K562 (cell line): ENCODE measurements around the gene IL1RL2. TPM values are rescaled to one million over a fixed set of nuclear protein-coding genes. Genes with fewer than 3 reads are reported as not detected.

Source experiments
- CBX8 ChIP-seq: fragments of 200-600 bp; sonication (generic); IDR thresholded peaks from 2 replicates; pipeline ENCODE4 v1.6.1; 2012; ENCODE audit warnings: borderline replicate concordance, mixed run types, low read depth, mild to moderate bottlenecking, moderate library complexity, mixed read lengths, low read length, control low read depth, inconsistent platforms; ENCODE audit not compliant: poor library complexity, severe bottlenecking; ENCODE audit errors: extremely low read depth
- FOXA1 ChIP-seq: fragments of 450-650 bp; IDR thresholded peaks from 2 replicates; pipeline ENCODE4 v1.6.1; 2016; ENCODE audit warnings: mild to moderate bottlenecking, borderline replicate concordance
- FOXO4 ChIP-seq: fragments of 450-650 bp; formaldehyde crosslinking; IDR thresholded peaks from 2 replicates; pipeline ENCODE4 v1.4.0; 2020; ENCODE audit warnings: mild to moderate bottlenecking, moderate library complexity
- GTF2B ChIP-seq: IDR thresholded peaks from 2 replicates; pipeline ENCODE4 v1.6.1; 2011; ENCODE audit not compliant: insufficient read length; ENCODE audit errors: extremely low read depth
- MLLT1 ChIP-seq, 2 experiments: fragments of 450-650 bp; IDR thresholded peaks; 2 replicates each; pipeline ENCODE4 v1.6.1; 2016
- SREBF2 ChIP-seq: sonication (generic); formaldehyde crosslinking; IDR thresholded peaks from 2 replicates; pipeline ENCODE4 v1.4.0; 2020; ENCODE audit warnings: mild to moderate bottlenecking, missing genetic modification reagents
- TEAD2 ChIP-seq: fragments of 450-650 bp; IDR thresholded peaks from 2 replicates; pipeline ENCODE4 v1.6.1; 2016; ENCODE audit warnings: missing genetic modification characterization, control low read depth, missing compliant biosample characterization
- polyA plus RNA-seq, 8 experiments: library from polyadenylated mRNA; depleted of rRNA in 4 of 8; stranded (reverse) in 5 of 8; unstranded in 3 of 8; fragments of >200 nt; fragmentation: Nextera tagmentation in 2 of 8; fragmentation: Illumina TruSeq in 1 of 8; extraction: Ambion mirVana in 2 of 8; extraction: Trizol in 1 of 8; gene quantifications; 2 replicates each; pipeline versions ENCODE4 v1.2.1 to v1.2.3, GENCODE V29; 2011 to 2014; ENCODE audit warnings: inconsistent platforms in 1 of 8, missing spikeins in 1 of 8
- total RNA-seq, 7 experiments: library from RNA; depleted of rRNA in 6 of 7; stranded (reverse); fragments of >200 nt in 6 of 7; fragmentation: Illumina TruSeq in 2 of 7; extraction: Trizol in 2 of 7; gene quantifications; 2 replicates each; pipeline versions ENCODE4 v1.2.1 to v1.2.3, GENCODE V29; 2011 to 2021; ENCODE audit warnings: low replicate concordance in 1 of 7
- TF ChIP-seq, protein P1 (sequence below): fragments of 200-800 bp; sonication (Bioruptor generic); IDR thresholded peaks from 2 replicates; pipeline ENCODE4 v1.6.1; 2016; ENCODE audit warnings: missing genetic modification characterization, missing compliant biosample characterization
- TF ChIP-seq, protein P2 (sequence below): fragments of 450-650 bp; conservative IDR thresholded peaks from 2 replicates; pipeline ENCODE4 v1.6.1; 2016; ENCODE audit warnings: missing genetic modification characterization, low read depth, mild to moderate bottlenecking, control low read depth, missing compliant biosample characterization

Gene IL1RL2
- total and polyA plus RNA-seq, 9 of the 15 experiments (the other 6 are each of a cell fraction or from before 2014, with no cell fraction given), result not detected

DNA sequence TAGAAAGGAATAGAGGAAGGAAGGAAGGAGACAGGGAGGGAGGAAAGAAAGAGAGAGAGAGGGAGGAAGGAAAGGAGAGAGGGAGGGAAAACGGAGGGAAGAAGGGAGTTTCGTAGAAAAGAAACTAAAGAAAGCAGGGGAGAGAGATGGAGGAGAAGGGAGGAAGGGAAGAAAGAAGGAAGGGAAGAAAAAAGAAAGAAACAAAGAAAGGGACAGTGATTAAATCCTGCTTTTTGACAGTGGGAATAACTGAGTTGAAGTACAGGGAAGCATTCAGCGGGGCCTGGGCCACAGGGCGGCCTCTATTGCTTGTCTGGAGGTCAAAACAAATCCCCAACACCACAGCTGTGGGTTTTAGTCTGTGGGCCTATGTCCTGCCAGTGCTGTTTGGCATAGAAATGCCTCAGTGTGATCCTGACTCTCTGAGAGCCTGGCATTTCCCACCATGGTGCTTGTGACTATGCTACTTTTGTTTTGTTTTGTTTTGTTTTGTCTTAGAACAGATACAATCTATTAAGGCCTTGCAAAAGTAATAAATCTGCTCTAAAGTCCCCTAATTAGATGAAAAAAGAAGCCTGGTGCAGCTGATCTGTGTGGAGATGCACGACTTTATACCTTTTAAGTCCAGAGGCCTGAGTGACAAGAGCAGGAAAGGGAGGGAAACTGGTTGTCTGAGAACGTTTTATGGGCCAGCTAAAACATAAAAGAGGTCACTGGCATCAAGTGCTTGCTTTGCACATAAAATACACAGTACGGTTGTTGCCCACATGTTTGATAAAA, 40.0 kb downstream of the IL1RL2 start (continued):
- TF ChIP-seq FOXO4 (CRISPR knock-in tag) (no peak), SREBF2 (no peak), CBX8 (no peak), GTF2B (no peak), TEAD2 (tag) (no peak), MLLT1 (IDR thresholded peaks at IDR 0.05) (0 out of 4 replicates have a peak, but pooled peaks of 1 of the 2 experiments have one; percentile 16), FOXA1 (no peak)
- TF ChIP-seq, protein P1, sequence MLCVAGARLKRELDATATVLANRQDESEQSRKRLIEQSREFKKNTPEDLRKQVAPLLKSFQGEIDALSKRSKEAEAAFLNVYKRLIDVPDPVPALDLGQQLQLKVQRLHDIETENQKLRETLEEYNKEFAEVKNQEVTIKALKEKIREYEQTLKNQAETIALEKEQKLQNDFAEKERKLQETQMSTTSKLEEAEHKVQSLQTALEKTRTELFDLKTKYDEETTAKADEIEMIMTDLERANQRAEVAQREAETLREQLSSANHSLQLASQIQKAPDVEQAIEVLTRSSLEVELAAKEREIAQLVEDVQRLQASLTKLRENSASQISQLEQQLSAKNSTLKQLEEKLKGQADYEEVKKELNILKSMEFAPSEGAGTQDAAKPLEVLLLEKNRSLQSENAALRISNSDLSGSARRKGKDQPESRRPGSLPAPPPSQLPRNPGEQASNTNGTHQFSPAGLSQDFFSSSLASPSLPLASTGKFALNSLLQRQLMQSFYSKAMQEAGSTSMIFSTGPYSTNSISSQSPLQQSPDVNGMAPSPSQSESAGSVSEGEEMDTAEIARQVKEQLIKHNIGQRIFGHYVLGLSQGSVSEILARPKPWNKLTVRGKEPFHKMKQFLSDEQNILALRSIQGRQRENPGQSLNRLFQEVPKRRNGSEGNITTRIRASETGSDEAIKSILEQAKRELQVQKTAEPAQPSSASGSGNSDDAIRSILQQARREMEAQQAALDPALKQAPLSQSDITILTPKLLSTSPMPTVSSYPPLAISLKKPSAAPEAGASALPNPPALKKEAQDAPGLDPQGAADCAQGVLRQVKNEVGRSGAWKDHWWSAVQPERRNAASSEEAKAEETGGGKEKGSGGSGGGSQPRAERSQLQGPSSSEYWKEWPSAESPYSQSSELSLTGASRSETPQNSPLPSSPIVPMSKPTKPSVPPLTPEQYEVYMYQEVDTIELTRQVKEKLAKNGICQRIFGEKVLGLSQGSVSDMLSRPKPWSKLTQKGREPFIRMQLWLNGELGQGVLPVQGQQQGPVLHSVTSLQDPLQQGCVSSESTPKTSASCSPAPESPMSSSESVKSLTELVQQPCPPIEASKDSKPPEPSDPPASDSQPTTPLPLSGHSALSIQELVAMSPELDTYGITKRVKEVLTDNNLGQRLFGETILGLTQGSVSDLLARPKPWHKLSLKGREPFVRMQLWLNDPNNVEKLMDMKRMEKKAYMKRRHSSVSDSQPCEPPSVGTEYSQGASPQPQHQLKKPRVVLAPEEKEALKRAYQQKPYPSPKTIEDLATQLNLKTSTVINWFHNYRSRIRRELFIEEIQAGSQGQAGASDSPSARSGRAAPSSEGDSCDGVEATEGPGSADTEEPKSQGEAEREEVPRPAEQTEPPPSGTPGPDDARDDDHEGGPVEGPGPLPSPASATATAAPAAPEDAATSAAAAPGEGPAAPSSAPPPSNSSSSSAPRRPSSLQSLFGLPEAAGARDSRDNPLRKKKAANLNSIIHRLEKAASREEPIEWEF, result peak; percentile 33; the same call in 1 of the 2 replicates
- TF ChIP-seq, protein P2, sequence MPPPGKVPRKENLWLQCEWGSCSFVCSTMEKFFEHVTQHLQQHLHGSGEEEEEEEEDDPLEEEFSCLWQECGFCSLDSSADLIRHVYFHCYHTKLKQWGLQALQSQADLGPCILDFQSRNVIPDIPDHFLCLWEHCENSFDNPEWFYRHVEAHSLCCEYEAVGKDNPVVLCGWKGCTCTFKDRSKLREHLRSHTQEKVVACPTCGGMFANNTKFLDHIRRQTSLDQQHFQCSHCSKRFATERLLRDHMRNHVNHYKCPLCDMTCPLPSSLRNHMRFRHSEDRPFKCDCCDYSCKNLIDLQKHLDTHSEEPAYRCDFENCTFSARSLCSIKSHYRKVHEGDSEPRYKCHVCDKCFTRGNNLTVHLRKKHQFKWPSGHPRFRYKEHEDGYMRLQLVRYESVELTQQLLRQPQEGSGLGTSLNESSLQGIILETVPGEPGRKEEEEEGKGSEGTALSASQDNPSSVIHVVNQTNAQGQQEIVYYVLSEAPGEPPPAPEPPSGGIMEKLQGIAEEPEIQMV, result 0 out of 2 replicates have a peak, but pooled peaks have one; percentile 26
- TF ChIP-seq, all 486 proteins: peak for 5
